Measurements from ENCODE around the gene ATP6V1G1.

DNA sequence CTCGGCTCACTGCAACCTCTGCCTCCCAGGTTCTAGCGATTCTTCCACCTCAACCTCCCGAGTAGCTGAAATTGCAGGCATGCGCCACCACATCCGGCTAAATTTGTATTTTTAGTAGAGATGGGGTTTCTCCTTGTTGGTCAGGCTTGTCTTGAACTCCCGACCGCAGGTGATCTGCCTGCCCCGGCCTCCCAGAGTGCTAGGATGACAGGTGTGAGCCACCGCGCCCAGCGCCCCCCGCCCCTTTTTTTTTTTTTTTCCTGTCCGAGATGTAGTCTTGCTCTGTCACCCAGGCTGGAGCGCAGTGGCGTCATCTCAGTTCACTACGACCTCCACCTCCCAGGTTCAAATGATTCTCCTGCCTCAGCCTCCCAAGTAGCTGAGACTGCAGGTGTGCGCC lies 6.6 kb downstream of the ATP6V1G1 start:
- TF ChIP-seq, protein P1, sequence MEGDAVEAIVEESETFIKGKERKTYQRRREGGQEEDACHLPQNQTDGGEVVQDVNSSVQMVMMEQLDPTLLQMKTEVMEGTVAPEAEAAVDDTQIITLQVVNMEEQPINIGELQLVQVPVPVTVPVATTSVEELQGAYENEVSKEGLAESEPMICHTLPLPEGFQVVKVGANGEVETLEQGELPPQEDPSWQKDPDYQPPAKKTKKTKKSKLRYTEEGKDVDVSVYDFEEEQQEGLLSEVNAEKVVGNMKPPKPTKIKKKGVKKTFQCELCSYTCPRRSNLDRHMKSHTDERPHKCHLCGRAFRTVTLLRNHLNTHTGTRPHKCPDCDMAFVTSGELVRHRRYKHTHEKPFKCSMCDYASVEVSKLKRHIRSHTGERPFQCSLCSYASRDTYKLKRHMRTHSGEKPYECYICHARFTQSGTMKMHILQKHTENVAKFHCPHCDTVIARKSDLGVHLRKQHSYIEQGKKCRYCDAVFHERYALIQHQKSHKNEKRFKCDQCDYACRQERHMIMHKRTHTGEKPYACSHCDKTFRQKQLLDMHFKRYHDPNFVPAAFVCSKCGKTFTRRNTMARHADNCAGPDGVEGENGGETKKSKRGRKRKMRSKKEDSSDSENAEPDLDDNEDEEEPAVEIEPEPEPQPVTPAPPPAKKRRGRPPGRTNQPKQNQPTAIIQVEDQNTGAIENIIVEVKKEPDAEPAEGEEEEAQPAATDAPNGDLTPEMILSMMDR (conservative IDR thresholded peaks at IDR 0.05): no peak
- no peak for TF ChIP-seq ZFX (IDR thresholded peaks at IDR 0.05)
